Prostate gland (tissue), 2 donors: ENCODE results near the gene ZSCAN9.

Experiments
- POLR2A ChIP-seq: fragments of 450-650 bp; IDR thresholded peaks from one replicate; pipeline ENCODE4 v1.6.1; 2016; ENCODE audit warnings: antibody characterized with exemption, mild to moderate bottlenecking
- POLR2AphosphoS5 ChIP-seq: sonication (generic); formaldehyde crosslinking; IDR thresholded peaks from one replicate; pipeline ENCODE4 v1.6.1; 2017; ENCODE audit warnings: antibody characterized with exemption
- TF ChIP-seq, protein P1 (sequence below), 4 experiments: fragments of 200-600 bp in 2 of 4; fragments of 450-650 bp in 2 of 4; sonication (generic) in 2 of 4; IDR thresholded peaks; 1 replicate in 3 of 4; 2 replicates in 1 of 4; pipeline ENCODE4 v1.5.1; 2016 to 2019; ENCODE audit warnings: antibody characterized with exemption in 4 of 4, mild to moderate bottlenecking in 2 of 4, moderate library complexity in 2 of 4

DNA sequence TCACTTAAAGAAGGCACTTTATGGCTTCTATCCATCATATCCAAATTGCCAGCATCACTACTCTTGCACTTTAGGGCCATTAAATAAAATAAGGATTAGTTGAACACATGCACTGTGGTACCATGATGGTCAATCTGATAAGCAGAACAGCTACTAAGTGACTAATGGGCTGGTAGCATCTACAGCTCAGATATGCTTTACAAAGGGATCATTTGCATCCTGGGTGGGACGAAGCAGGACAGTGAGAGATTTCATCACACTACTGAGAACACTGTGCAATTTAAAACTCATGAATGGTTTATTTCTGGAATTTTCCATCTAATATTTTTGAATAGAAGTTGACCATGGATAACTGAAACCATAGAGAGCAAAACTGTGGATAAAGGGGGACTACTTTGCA, 25.1 kb upstream of the ZSCAN9 start:
- TF ChIP-seq, protein P1, sequence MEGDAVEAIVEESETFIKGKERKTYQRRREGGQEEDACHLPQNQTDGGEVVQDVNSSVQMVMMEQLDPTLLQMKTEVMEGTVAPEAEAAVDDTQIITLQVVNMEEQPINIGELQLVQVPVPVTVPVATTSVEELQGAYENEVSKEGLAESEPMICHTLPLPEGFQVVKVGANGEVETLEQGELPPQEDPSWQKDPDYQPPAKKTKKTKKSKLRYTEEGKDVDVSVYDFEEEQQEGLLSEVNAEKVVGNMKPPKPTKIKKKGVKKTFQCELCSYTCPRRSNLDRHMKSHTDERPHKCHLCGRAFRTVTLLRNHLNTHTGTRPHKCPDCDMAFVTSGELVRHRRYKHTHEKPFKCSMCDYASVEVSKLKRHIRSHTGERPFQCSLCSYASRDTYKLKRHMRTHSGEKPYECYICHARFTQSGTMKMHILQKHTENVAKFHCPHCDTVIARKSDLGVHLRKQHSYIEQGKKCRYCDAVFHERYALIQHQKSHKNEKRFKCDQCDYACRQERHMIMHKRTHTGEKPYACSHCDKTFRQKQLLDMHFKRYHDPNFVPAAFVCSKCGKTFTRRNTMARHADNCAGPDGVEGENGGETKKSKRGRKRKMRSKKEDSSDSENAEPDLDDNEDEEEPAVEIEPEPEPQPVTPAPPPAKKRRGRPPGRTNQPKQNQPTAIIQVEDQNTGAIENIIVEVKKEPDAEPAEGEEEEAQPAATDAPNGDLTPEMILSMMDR (IDR thresholded peaks at IDR 0.05): no peak
- no peak for TF ChIP-seq POLR2AphosphoS5
- TF ChIP-seq POLR2A: no peak
